ENCODE data around the gene SURF4.
"Not testable (repeated sequence)": the region's sequence is repeated elsewhere in the genome, so short reads cannot be mapped to it uniquely, and the experiment has no call there.

DNA sequence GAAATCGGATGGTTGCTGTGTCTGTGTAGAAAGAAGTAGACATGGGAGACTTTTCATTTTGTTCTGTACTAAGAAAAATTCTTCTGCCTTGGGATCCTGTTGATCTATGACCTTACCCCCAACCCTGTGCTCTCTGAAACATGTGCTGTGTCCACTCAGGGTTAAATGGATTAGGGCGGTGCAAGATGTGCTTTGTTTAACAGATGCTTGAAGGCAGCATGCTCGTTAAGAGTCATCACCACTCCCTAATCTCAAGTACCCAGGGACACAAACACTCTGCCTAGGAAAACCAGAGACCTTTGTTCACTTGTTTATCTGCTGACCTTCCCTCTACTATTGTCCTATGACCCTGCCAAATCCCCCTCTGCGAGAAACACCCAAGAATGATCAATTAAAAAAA is 15.6 kb upstream of the SURF4 start:
- TF ChIP-seq, protein P1, sequence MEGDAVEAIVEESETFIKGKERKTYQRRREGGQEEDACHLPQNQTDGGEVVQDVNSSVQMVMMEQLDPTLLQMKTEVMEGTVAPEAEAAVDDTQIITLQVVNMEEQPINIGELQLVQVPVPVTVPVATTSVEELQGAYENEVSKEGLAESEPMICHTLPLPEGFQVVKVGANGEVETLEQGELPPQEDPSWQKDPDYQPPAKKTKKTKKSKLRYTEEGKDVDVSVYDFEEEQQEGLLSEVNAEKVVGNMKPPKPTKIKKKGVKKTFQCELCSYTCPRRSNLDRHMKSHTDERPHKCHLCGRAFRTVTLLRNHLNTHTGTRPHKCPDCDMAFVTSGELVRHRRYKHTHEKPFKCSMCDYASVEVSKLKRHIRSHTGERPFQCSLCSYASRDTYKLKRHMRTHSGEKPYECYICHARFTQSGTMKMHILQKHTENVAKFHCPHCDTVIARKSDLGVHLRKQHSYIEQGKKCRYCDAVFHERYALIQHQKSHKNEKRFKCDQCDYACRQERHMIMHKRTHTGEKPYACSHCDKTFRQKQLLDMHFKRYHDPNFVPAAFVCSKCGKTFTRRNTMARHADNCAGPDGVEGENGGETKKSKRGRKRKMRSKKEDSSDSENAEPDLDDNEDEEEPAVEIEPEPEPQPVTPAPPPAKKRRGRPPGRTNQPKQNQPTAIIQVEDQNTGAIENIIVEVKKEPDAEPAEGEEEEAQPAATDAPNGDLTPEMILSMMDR (conservative IDR thresholded peaks at IDR 0.05; ENCODE audit: low read depth, low read length) = not testable (repeated sequence)
- TF ChIP-seq EZH2 (IDR thresholded peaks at IDR 0.05; ENCODE audit: borderline replicate concordance, low read depth, low read length, poor library complexity, severe bottlenecking) = not testable (repeated sequence)

All from A673 (cell line).